ENCODE data around the gene PDSS1.

The PDSS1 gene

DNA sequence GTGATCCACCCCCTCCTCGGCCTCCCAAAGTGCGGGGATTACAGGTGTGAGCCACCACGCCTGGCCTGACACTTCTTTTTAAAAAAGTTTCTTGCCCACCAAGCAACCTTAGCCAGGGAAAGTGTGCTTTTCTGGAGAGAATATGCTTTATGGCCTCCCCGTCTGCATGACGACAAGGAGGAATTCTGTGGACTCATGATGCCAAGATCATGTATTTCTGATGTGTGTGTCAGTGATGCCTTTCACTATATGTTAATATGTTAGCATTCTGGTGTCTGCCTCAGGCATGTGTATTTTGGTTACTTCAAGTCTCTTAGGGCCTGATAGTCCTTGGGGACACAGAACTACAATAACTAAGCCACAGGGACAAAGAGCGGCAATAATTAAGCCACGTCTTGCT lies 2.1 kb downstream of the PDSS1 start:
- DNase-seq (ENCODE audit: low spot score), result no peak

- DNase-seq (ENCODE audit: low spot score), result no peak
Measured at GRCh38 chr10:26700884-26701630, 3.6 kb downstream of the PDSS1 start.

GRCh38 chr10:26703096-26703495 lies 5.6 kb downstream of the PDSS1 start:
- DNase-seq (ENCODE audit: low spot score), result no peak

- DNase-seq (ENCODE audit: low spot score), result no peak
Measured at GRCh38 chr10:26703974-26704373, 6.5 kb downstream of the PDSS1 start.

- no peak for DNase-seq (ENCODE audit: low spot score)
Measured at GRCh38 chr10:26706206-26706605, 8.7 kb downstream of the PDSS1 start.

GRCh38 chr10:26706936-26707335 lies 9.4 kb downstream of the PDSS1 start:
- no peak for DNase-seq (ENCODE audit: low spot score)

GRCh38 chr10:26711324-26711723 lies 13.8 kb downstream of the PDSS1 start:
- DNase-seq (ENCODE audit: low spot score), result no peak

- no peak for DNase-seq (ENCODE audit: low spot score)
Measured at GRCh38 chr10:26714415-26715136, 17.1 kb downstream of the PDSS1 start.

- DNase-seq (ENCODE audit: low spot score), result no peak
Measured at GRCh38 chr10:26715137-26715487, 17.6 kb downstream of the PDSS1 start.

GRCh38 chr10:26717476-26717875 lies 20.0 kb downstream of the PDSS1 start:
- no peak for DNase-seq (ENCODE audit: low spot score)

DNA sequence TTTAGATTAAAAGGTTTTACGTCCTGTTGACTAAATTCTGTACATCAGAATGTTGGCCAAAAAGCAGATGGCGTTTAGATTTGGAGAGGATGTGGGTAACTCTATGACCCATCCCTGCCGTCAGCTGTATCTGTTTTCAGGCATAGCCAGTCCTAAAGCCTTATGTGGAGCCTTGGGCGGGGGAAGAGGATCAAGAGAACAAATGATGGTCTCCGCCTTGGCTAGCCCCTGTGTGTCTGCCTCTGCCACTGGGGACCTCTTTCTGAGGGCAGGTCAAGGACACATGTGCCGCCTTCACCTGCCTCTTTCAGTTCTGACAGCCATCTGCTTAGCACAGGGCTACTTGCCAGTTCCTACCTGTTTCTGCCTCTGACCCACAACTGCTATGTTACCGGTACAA lies 24.1 kb downstream of the PDSS1 start:
- no peak for DNase-seq (ENCODE audit: low spot score)

DNA sequence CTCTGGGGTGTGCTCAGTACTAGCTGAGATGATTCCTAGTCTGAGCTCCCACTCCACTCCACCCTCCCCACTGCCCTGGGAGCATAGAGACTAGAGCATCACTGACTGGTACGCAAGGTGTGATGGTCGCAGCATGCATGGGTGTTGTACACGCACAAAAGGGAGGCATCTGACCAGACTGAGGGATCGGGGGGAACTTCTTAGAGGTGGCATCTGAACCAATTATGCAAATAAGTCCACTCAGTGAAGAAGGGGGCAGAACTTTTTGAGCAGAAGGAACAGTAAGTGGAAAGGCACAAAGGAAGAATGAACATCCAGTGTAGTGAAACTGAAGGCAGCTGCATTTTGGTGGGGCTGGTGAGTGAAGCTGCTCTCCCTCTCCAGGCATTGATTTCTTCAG lies 25.5 kb downstream of the PDSS1 start:
- no peak for DNase-seq (ENCODE audit: low spot score)

DNA sequence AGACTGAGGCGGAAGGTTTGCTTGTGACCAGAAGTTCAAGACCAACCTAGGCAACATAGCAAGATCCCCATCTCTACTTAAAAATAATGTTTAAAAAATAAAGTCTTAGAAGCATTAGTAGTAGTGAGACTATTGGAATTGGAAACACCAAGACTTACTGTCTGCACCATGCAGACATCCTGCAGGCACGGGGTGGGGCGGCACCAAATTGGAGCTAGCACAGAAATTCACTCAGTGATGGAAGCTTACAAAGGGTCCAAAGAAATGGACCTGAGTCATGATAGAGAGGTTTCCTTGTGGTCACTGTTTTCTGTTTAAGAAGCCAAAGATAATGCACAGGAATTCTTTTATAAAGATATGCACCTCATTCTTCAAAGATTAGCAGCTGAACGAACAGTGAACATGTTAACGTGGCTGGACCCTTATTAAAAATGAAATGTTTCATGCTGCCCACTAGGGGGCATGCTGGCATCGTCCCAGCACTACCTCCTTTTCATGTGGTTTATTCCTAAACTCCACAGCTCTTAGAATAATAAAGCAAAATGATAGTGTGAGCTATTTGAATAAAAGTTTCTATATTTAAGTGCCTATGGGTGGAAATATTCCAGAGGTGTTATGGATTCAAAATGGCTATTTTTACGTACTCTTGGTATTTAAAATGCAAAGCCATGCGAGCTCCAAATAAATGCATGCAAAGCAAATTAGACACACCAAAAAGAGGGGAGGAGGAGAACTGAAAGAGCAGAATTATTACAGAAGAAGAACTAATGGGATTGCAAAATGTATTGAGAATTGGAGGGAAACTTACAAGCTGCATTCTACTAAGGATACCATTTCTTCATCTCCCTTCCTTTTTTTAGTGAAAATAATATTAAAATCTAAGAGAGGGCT lies 28.6 kb downstream of the PDSS1 start:
- DNase-seq (ENCODE audit: low spot score), result peak; percentile 75

- DNase-seq (ENCODE audit: low spot score), result no peak
Measured at GRCh38 chr10:26727005-26727404, 29.5 kb downstream of the PDSS1 start.

DNA sequence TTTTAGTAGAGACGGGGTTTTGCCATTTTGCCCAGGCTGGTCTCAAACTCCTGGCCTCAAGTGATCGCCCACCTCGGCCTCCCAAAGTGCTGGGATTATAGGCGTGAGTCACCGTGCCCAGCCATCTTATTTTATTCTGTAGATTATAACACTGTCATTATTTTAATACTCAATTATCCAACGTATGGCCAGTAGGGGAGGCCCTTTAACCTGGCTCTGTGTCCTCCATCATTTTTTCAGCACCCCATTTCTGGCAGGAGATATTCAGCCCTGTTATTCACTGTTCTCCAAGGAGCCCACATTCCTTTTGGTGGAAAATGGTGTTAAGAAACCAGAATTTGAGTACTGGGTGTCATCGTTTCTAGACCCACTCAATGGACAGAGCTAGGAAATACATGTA lies 31.5 kb downstream of the PDSS1 start:
- no peak for DNase-seq (ENCODE audit: low spot score)

DNA sequence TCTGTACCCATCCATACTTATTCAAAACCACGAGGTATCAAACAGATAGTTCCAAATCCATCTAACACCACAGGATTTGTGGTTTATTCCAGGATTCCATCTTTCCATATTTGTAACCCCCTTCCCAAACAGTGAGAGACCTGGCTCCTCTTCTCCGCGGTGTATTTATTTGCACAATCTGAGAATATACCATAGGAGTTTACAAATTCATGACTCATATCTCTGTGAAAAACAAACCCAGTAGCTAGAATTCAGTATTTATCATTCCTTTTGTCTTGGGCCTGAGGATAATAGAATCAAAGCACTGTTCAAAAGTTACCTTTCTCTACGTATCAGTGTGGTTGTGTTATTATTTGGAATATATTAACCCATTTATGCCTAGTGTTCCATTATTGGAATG lies 31.9 kb downstream of the PDSS1 start:
- no peak for DNase-seq (ENCODE audit: low spot score)

GRCh38 chr10:26730552-26730951 lies 33.1 kb downstream of the PDSS1 start:
- DNase-seq (ENCODE audit: low spot score), result no peak

- DNase-seq (ENCODE audit: low spot score), result peak; percentile 73
Measured at GRCh38 chr10:26733750-26734568, 36.5 kb downstream of the PDSS1 start.

DNA sequence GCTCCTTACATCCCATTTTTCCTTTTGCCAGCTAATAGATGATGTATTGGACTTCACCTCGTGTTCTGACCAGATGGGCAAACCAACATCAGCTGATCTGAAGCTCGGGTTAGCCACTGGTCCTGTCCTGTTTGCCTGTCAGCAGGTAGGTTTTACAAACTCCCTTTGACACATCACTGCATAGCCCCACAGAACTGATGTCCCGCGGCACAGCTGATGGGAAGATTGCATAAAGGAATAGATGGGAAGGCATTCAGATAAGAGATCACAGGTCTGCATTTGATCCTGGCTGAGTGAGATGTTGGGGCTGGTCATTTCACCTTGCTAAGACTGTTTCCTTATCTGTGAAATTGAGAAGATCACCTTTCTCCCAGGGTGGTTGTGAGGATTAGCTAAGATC lies 37.9 kb downstream of the PDSS1 start:
- no peak for DNase-seq (ENCODE audit: low spot score)

DNA sequence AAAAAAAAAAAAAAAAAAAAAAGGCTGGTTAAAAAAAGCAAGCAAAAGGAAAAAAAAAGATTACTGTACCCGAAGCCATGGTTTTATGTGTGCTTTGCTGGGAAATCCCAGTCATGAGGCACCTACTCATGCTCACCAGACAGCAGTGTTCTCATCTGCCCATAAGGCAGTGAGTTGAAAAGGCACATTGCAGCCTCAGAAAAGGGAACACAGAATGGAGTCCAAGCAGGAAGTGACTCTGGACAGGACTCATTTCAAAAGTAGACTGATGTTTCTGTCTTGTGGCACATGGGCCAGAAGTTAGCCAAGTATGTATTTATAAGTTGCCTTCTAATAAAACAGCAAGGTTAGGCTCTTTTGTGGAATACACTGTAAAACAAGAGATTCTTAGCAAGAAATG lies 40.2 kb downstream of the PDSS1 start:
- peak; percentile 64 for DNase-seq (ENCODE audit: low spot score)

DNA sequence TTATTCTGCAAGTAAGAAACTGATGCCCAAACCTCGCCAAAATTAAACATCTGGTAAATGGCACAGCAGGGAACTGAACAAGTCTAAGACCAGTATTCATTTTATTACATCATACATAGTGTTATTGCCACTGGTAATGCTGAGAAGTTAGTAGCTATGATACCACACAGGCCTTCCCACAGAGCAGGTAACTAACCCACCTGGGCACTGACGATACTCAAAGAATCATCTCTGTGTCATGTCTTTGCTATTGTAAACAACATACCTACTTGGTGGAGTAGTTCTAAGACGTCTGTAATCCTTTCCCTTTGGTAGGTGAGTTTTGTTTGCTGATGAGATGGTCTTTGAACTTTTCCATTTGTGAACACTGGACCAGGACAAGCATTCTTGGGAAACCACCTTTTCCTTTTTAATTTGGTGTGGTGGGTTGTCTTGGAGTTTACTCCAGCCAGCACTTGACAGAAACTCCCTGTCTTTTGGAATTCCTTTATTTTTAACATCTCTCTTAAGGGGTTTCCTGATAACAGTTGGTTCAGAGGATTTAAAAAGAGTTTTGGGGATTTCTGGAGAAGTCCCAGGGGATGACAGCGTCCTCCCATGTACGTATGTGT lies 40.9 kb downstream of the PDSS1 start:
- no peak for DNase-seq (ENCODE audit: low spot score)

Data from globus pallidus (tissue), 1 donor.